GM12801 (cell line): ENCODE measurements around the gene HSPA2.

Experiments
- CTCF ChIP-seq: IDR thresholded peaks from one replicate; pipeline ENCODE4 v1.5.1; 2011; ENCODE audit warnings: control low read depth; ENCODE audit not compliant: insufficient read length; ENCODE audit errors: extremely low read depth

The HSPA2 gene

GRCh38 chr14:64518229-64518628 is 22.3 kb upstream of the HSPA2 start:
- TF ChIP-seq CTCF, result no peak

DNA sequence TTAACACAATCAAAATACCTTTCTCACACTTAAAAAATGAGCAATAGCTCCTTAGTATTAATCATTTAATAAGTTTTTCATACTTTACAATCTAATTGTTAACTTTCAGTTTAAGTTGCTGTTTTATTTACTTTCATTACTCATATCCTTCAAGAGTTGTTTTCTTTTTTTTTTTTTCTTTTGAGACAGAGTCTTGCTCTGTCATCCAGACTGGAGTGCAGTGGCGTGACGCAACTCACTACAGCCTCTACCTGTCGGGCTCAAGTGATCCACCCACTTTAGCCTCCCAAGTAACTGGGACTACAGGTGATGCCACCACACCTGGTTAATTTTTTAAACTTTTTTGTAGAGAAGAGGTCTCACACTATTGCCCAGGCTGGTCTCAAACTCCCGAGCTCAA is 19.8 kb upstream of the HSPA2 start:
- TF ChIP-seq CTCF, result no peak

DNA sequence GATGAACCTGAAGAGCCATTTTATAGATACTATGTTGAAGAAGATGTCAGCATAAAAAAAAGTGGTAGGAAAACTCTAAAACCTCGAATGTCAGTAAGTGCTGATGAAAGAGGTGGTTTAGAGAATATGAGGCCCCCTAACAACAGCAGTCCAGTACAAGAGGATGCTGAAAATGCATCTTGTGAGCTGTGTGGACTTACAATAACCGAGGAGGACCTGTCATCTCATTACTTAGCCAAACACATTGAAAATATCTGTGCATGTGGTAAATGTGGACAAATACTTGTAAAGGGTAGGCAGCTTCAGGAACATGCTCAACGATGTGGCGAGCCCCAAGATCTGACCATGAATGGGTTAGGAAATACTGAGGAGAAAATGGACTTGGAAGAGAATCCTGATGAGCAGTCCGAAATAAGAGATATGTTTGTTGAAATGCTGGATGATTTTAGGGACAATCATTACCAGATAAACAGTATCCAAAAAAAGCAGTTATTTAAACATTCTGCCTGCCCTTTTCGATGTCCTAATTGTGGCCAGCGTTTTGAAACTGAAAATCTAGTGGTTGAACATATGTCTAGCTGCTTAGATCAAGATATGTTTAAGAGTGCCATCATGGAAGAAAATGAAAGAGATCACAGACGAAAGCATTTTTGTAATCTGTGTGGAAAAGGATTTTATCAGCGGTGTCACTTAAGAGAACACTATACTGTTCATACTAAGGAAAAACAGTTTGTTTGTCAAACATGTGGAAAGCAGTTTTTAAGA is 17.8 kb upstream of the HSPA2 start:
- no peak for TF ChIP-seq CTCF

- no peak for TF ChIP-seq CTCF
Observed at GRCh38 chr14:64525354-64525753, 15.2 kb upstream of the HSPA2 start.

DNA sequence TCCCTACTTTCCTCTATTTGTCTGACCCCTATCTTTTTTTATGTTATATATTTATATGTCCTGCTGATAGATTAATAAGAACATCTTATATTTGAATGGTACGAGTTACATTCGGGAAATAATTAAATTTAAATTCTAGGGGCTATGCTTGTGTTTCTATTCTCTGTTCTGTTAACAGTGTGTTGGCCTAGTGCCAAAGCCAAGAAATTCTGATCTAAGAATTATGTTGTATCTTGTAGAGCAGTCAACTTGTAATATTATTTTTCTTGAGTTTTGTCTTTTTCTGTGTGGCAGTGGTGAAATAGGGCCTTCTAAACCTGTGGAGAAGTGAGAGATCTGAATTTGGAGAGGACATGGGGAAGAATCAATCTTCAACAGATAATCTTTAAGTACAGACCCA is 9.0 kb upstream of the HSPA2 start:
- no peak for TF ChIP-seq CTCF

GRCh38 chr14:64536488-64537245 is 3.9 kb upstream of the HSPA2 start:
- no peak for TF ChIP-seq CTCF

DNA sequence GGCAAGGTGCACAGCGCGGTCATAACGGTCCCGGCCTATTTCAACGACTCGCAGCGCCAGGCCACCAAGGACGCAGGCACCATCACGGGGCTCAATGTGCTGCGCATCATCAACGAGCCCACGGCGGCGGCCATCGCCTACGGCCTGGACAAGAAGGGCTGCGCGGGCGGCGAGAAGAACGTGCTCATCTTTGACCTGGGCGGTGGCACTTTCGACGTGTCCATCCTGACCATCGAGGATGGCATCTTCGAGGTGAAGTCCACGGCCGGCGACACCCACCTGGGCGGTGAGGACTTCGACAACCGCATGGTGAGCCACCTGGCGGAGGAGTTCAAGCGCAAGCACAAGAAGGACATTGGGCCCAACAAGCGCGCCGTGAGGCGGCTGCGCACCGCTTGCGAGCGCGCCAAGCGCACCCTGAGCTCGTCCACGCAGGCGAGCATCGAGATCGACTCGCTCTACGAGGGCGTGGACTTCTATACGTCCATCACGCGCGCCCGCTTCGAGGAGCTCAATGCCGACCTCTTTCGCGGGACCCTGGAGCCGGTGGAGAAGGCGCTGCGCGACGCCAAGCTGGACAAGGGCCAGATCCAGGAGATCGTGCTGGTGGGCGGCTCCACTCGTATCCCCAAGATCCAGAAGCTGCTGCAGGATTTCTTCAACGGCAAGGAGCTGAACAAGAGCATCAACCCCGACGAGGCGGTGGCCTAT is 875 bp downstream of the HSPA2 start:
- TF ChIP-seq CTCF, result no peak
